HCT116 (cell line): Measurements from ENCODE around the gene ADGRA1. TPM values are rescaled to one million over a fixed set of nuclear protein-coding genes. Genes with fewer than 3 reads are reported as not detected.

Experiments used
- ATAC-seq: fragments of 200-7000 bp; cut with Tn5 transposase; 2 replicates; pipeline ENCODE4 v1.9.1; 2020; ENCODE audit warnings: mild to moderate bottlenecking, moderate library complexity
- BruUV-seq: library from RNA; stranded (reverse); fragments of 400-500 nt; replicated peaks from 2 replicates; lab custom pipeline; 2021; lab: Mats Ljungman, UMichigan
- CTCF ChIA-PET: fragments of 300-600 bp; sonication (Branson Sonifier 250); formaldehyde crosslinking; loops from one replicate; lab custom pipeline; 2021; ENCODE audit warnings: antibody characterized with exemption; lab: Charles Lee
- POLR2A ChIA-PET: fragments of 300-600, 350-600 bp; sonication (Branson Sonifier 250); formaldehyde crosslinking; loops from one replicate; lab custom pipeline; 2021; ENCODE audit warnings: antibody characterized with exemption; lab: Charles Lee
- RAD21 ChIA-PET, 2 experiments: fragments of 300-600 bp; sonication (Branson Sonifier 250); formaldehyde crosslinking; loops; one replicate each; lab custom pipeline; 2023; ENCODE audit warnings: low total read pairs in 2 of 2; ENCODE audit not compliant: uncharacterized antibody in 2 of 2, unreplicated experiment in 2 of 2, low non-redundant PET in 1 of 2; lab: Charles Lee
- DNase-seq: peaks from one replicate; pipeline ENCODE4 v3.0.0-alpha.2; 2010; ENCODE audit warnings: low read depth, low spot score
- H2AFZ ChIP-seq: fragments of 200-600 bp; shearing (Covaris generic), sonication (generic); 2 replicates; pipeline ENCODE4 v1.6.1; 2017; ENCODE audit warnings: low read depth, mixed run types, mixed read lengths, antibody characterized with exemption, low read length; ENCODE audit not compliant: poor library complexity, severe bottlenecking
- H3K27ac ChIP-seq: 2 replicates; pipeline ENCODE4 v1.5.1; 2012; ENCODE audit warnings: low read depth, low read length
- H3K27me3 ChIP-seq: fragments of 200-600 bp; sonication (generic); 2 replicates; pipeline ENCODE4 v1.6.1; 2016; ENCODE audit warnings: mixed run types, low read length, mixed read lengths; ENCODE audit not compliant: insufficient read depth
- H3K36me3 ChIP-seq, 2 experiments: fragments of 200-500 bp in 1 of 2; fragments of 200-600 bp in 1 of 2; sonication (Bioruptor generic) in 1 of 2; sonication (generic) in 1 of 2; 2 replicates each; pipeline versions ENCODE4 v1.5.1 to v1.6.1; 2014 to 2016; ENCODE audit warnings: low read length in 2 of 2, inconsistent platforms in 1 of 2, mixed read lengths in 1 of 2, mixed run types in 1 of 2; ENCODE audit not compliant: insufficient read depth in 2 of 2, control insufficient read depth in 1 of 2
- H3K4me1 ChIP-seq, 2 experiments: fragments of 200-600 bp in 1 of 2; sonication (generic) in 1 of 2; 2 replicates each; pipeline versions ENCODE4 v1.5.1 to v1.6.1; 2012 to 2017; ENCODE audit warnings: low read length in 2 of 2, inconsistent platforms in 1 of 2, mild to moderate bottlenecking in 1 of 2, mixed read lengths in 1 of 2, mixed run types in 1 of 2, moderate library complexity in 1 of 2; ENCODE audit not compliant: insufficient read depth in 2 of 2, control insufficient read depth in 1 of 2
- H3K4me2 ChIP-seq: fragments of 200-600 bp; sonication (generic); 2 replicates; pipeline ENCODE4 v1.6.1; 2017; ENCODE audit warnings: mixed run types, low read length, mixed read lengths
- H3K4me3 ChIP-seq, 2 experiments: fragments of 200-600 bp in 1 of 2; sonication (generic) in 1 of 2; replicated peaks in 1 of 2; 2 replicates each; pipeline ENCODE4 v1.5.1; 2011 to 2016; ENCODE audit warnings: low read length in 2 of 2, control low read depth in 1 of 2, low read depth in 1 of 2, mild to moderate bottlenecking in 1 of 2, mixed read lengths in 1 of 2, mixed run types in 1 of 2
- H3K79me2 ChIP-seq: fragments of 200-600 bp; sonication (generic); 2 replicates; pipeline ENCODE4 v1.6.1; 2017; ENCODE audit warnings: mild to moderate bottlenecking, mixed run types, low read length, moderate library complexity, mixed read lengths; ENCODE audit not compliant: insufficient read depth
- H3K9ac ChIP-seq: fragments of 200-600 bp; sonication (generic); 2 replicates; pipeline ENCODE4 v1.6.1; 2016; ENCODE audit warnings: low read length, mixed read lengths
- H3K9me2 ChIP-seq: fragments of 200-600 bp; sonication (generic), shearing (Covaris generic); 2 replicates; pipeline ENCODE4 v1.6.1; 2017; ENCODE audit warnings: mixed run types, mild to moderate bottlenecking, moderate library complexity; ENCODE audit not compliant: insufficient read depth
- H3K9me3 ChIP-seq, 2 experiments: fragments of 200-500 bp in 1 of 2; fragments of 200-600 bp in 1 of 2; sonication (Bioruptor generic) in 1 of 2; sonication (generic) in 1 of 2; 2 replicates each; pipeline ENCODE4 v1.6.1; 2014 to 2017; ENCODE audit warnings: low read length in 2 of 2, mixed read lengths in 2 of 2, inconsistent platforms in 1 of 2, low read depth in 1 of 2, mild to moderate bottlenecking in 1 of 2, mixed run types in 1 of 2, moderate library complexity in 1 of 2; ENCODE audit not compliant: control insufficient read depth in 1 of 2, insufficient read depth in 1 of 2
- H4K20me1 ChIP-seq: fragments of 200-600 bp; sonication (generic), shearing (Covaris generic); 2 replicates; pipeline ENCODE4 v1.6.1; 2017; ENCODE audit warnings: mixed run types, mild to moderate bottlenecking, moderate library complexity; ENCODE audit not compliant: insufficient read depth
- CBX3 ChIP-seq: IDR thresholded peaks from 2 replicates; pipeline ENCODE4 v1.6.1; 2012; ENCODE audit warnings: low read depth
- EZH2 ChIP-seq: fragments of 200-600 bp; sonication (generic); IDR thresholded peaks from 2 replicates; pipeline ENCODE4 v1.6.1; 2017; ENCODE audit warnings: antibody characterized with exemption, mixed run types
- POLR2A ChIP-seq: IDR thresholded peaks from 2 replicates; pipeline ENCODE4 v1.7.0; 2011; ENCODE audit warnings: borderline replicate concordance; ENCODE audit not compliant: insufficient read depth, insufficient read length; ENCODE audit errors: extremely low read depth
- SP1 ChIP-seq: IDR thresholded peaks from 2 replicates; pipeline ENCODE4 v1.6.1; 2012; ENCODE audit warnings: low read depth
- ZFX ChIP-seq: fragments of 450-650 bp; IDR thresholded peaks from 2 replicates; pipeline ENCODE4 v1.6.1; 2017
- intact Hi-C: fragments of 100-400 bp; cut with micrococcal nuclease; formaldehyde crosslinking; loops from 2 replicates; pipeline ENCODE4 v1.10.0; 2022
- total RNA-seq: library from RNA; stranded (reverse); gene quantifications from one replicate; pipeline ENCODE4 v1.2.1, GENCODE V29; 2021; ENCODE audit not compliant: unreplicated experiment
- TF ChIP-seq, protein P1 (sequence below): IDR thresholded peaks from 2 replicates; pipeline ENCODE4 v1.6.1; 2012

The ADGRA1 gene
- total RNA-seq, 1 experiment from 2014 or later: not detected

DNA sequence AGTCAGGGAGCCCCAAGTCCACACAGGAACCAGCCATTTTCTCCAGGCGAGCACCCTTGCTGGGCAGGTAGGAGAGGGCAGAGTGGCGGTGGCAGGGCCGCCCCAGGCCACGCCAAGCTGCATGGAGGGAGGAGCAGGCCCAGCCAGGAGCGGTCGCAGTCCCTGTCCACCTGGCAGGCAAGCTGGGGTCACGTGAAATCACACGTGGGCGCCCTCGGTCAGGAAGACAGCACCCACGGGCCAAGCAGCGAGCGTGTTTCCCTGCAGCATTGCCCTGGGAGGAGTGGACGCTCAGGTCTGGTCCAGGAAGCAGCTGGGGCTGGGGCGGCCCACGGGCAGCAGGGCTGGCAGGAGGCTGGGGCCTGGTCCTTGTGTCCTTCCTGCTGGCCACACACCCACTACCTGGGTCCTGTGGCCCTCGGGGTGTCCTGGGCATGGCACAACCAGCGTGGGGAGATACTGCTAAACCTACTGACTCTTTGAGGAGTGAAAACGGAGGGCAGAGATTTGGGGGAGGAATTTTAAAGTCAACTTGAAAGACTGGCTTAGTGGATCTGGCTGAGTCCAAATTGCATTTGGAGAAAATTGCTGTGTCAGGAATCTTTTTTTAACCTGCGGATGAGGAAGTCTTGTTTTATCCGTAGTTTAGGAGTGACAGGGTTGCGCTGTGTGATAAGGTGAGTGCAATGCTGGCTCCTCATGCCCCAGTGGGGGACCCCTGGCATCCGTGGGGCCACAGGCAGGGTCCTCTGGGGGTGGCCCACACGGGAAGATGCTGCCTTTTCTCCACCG is 12.2 kb upstream of the ADGRA1 start:
- H3K9ac ChIP-seq: no peak overlapping the region
- no peaks in the 10 kb centered on the region for H3K9me2 ChIP-seq
- ChIA-PET CTCF (no interaction called here), RAD21 (no interaction called here), POLR2A (no interaction called here)
- no peak overlapping the region for H3K27ac ChIP-seq
- intact Hi-C loops: no loop called here
- no peaks in the 10 kb centered on the region for H3K9me3 ChIP-seq
- DNase-seq (no peak), ATAC-seq (no peak)
- BruUV-seq: no TSS peak
- no peaks in the 10 kb centered on the region for H3K4me1 ChIP-seq
- H2AFZ ChIP-seq: no peak overlapping the region
- H3K79me2 ChIP-seq: no peaks in the 10 kb centered on the region
- TF ChIP-seq ZFX (no peak), SP1 (no peak), CBX3 (no peak), EZH2 (no peak)
- TF ChIP-seq, protein P1, sequence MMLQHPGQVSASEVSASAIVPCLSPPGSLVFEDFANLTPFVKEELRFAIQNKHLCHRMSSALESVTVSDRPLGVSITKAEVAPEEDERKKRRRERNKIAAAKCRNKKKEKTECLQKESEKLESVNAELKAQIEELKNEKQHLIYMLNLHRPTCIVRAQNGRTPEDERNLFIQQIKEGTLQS: no peak
- no peaks in the 10 kb centered on the region for H3K27me3 ChIP-seq
- no peak overlapping the region for H3K4me3 ChIP-seq
- H3K36me3 ChIP-seq: no peaks in the 10 kb centered on the region
- H3K4me2 ChIP-seq: no peak overlapping the region
- no peaks in the 10 kb centered on the region for H4K20me1 ChIP-seq

DNA sequence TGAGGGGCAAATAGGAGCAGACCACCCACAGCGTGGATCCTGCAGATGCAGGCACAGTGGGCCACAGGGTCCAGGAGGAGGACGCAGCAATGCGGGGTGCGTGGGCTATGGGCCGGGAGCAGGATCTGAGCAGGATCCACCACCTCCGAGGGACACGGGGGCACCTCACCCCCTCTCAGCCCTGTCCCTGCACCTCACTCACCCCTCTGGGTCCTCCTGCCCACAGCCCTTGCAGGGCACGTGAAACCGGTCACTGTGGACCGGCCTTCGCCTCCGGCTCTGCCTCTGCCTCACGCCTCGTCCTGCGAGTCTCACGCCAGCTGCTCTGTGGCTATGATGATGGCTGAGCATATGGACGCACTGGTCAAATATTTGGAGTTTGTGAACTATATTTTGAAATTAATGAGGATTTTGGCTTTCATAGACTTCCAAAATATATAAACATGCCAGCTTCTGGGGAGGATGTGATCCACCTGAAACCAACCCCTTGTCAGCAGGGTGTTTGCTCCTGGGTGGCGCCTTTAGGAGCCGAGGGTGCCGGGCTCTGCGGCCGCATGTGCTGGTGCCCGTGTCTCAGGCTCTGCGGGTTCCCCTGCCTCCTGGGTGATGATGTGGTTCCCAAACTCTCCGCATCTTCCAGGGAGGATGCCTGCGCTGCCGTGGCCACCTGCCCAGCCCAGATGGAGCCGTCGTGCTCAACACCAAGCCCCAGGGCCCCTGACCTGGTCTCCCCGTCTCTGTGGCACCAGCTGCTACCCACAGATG is 11.3 kb upstream of the ADGRA1 start:
- Histone ChIP-seq H3K9me2 (no peaks in the 10 kb centered on the region), H3K27me3 (no peaks in the 10 kb centered on the region), H3K4me1 (no peaks in the 10 kb centered on the region), H3K79me2 (no peaks in the 10 kb centered on the region), H3K9ac (no peak overlapping the region), H3K9me3 (no peaks in the 10 kb centered on the region), H4K20me1 (no peaks in the 10 kb centered on the region), H3K27ac (no peak overlapping the region), H3K36me3 (no peaks in the 10 kb centered on the region), H3K4me2 (no peak overlapping the region), H3K4me3 (no peak overlapping the region), H2AFZ (no peak overlapping the region)
- TF ChIP-seq POLR2A (no peak), SP1 (no peak)
- intact Hi-C loops: no loop called here
- ATAC-seq: no peak
- CTCF ChIA-PET: no interaction called here
- POLR2A ChIA-PET: no interaction called here
- DNase-seq: no peak
- RAD21 ChIA-PET: no interaction called here
- no TSS peak for BruUV-seq
